IMR-90 (cell line): Measurements from ENCODE around the gene KCNQ5. TPM values are rescaled to one million over a fixed set of nuclear protein-coding genes. Genes with fewer than 3 reads are reported as not detected.

ENCODE experiments used
- ATAC-seq: fragments of 200-7000 bp; cut with Tn5 transposase; 2 replicates; pipeline ENCODE4 v1.9.1; 2020; ENCODE audit warnings: low read depth, mild to moderate bottlenecking, moderate library complexity
- BruUV-seq: library from RNA; stranded (reverse); fragments of 400-500 nt; replicated peaks from 2 replicates; lab custom pipeline; 2021; lab: Mats Ljungman, UMichigan
- CTCF ChIA-PET: fragments of 300-600 bp; formaldehyde crosslinking; extraction: SDS; loops from one replicate; lab custom pipeline; 2021; ENCODE audit warnings: antibody characterized with exemption; lab: Yijun Ruan, JAX
- POLR2A ChIA-PET: fragments of 300-600 bp; sonication (Branson Sonifier 250); formaldehyde crosslinking; loops from one replicate; lab custom pipeline; 2022; ENCODE audit warnings: antibody characterized with exemption; ENCODE audit not compliant: unreplicated experiment; lab: Charles Lee
- DNase-seq: peaks from one replicate; pipeline ENCODE4 v3.0.0; 2013
- H2AFZ ChIP-seq: replicated peaks from 2 replicates; pipeline ENCODE3; 2013; ENCODE audit warnings: low read length, mild to moderate bottlenecking; ENCODE audit not compliant: poor library complexity
- H2AK5ac ChIP-seq: 2 replicates; pipeline ENCODE4 v1.6.1; 2013; ENCODE audit warnings: low read depth, low read length, inconsistent platforms
- H2AK9ac ChIP-seq: replicated peaks from 2 replicates; pipeline ENCODE3; 2013; ENCODE audit warnings: mild to moderate bottlenecking, low read depth, low read length, moderate library complexity; ENCODE audit not compliant: poor library complexity
- H2BK120ac ChIP-seq: 2 replicates; pipeline ENCODE4 v1.6.1; 2013; ENCODE audit warnings: low read depth, low read length, inconsistent platforms
- H2BK15ac ChIP-seq: 3 replicates; pipeline ENCODE4 v1.6.1; 2013; ENCODE audit warnings: low read depth, low read length, inconsistent platforms
- H2BK20ac ChIP-seq: 2 replicates; pipeline ENCODE4 v1.6.1; 2013; ENCODE audit warnings: low read depth, mild to moderate bottlenecking, inconsistent platforms, low read length, moderate library complexity
- H2BK5ac ChIP-seq: 2 replicates; pipeline ENCODE4 v1.6.1; 2013; ENCODE audit warnings: mild to moderate bottlenecking, low read depth, low read length, inconsistent platforms; ENCODE audit not compliant: poor library complexity, severe bottlenecking
- H3K14ac ChIP-seq: replicated peaks from 2 replicates; pipeline ENCODE4 v1.6.1; 2013; ENCODE audit warnings: low read depth, low read length, inconsistent platforms
- H3K18ac ChIP-seq: 2 replicates; pipeline ENCODE4 v1.6.1; 2013; ENCODE audit warnings: low read depth, low read length, control low read depth
- H3K23ac ChIP-seq: 2 replicates; pipeline ENCODE4 v1.6.1; 2013; ENCODE audit warnings: low read depth, low read length, inconsistent platforms
- H3K27ac ChIP-seq: 2 replicates; pipeline ENCODE4 v1.5.1; 2013; ENCODE audit warnings: mild to moderate bottlenecking, control low read depth, low read length; ENCODE audit not compliant: insufficient read depth
- H3K27me3 ChIP-seq: 2 replicates; pipeline ENCODE4 v1.6.1; 2013; ENCODE audit warnings: low read length; ENCODE audit not compliant: control insufficient read depth, insufficient read depth
- H3K36me3 ChIP-seq: 2 replicates; pipeline ENCODE4 v1.6.1; 2013; ENCODE audit warnings: low read length, mixed read lengths; ENCODE audit not compliant: control insufficient read depth, insufficient read depth
- H3K4ac ChIP-seq: 2 replicates; pipeline ENCODE4 v1.6.1; 2013; ENCODE audit warnings: low read depth, low read length, inconsistent platforms
- H3K4me1 ChIP-seq: 2 replicates; pipeline ENCODE4 v1.6.1; 2013; ENCODE audit warnings: low read length, mixed read lengths; ENCODE audit not compliant: control insufficient read depth, insufficient read depth
- H3K4me2 ChIP-seq: 2 replicates; pipeline ENCODE4 v1.6.1; 2013; ENCODE audit warnings: low read depth, mild to moderate bottlenecking, control low read depth, low read length, moderate library complexity
- H3K4me3 ChIP-seq: 2 replicates; pipeline ENCODE4 v1.5.1; 2013; ENCODE audit warnings: low read depth, mild to moderate bottlenecking, control low read depth, low read length, moderate library complexity; ENCODE audit not compliant: insufficient read depth
- H3K56ac ChIP-seq: 2 replicates; pipeline ENCODE4 v1.6.1; 2013; ENCODE audit warnings: low read length, inconsistent platforms; ENCODE audit not compliant: insufficient read depth; ENCODE audit errors: extremely low read depth
- H3K79me1 ChIP-seq, 2 experiments: 2 replicates each; pipeline ENCODE4 v1.6.1; 2013; ENCODE audit warnings: low read length in 2 of 2, inconsistent platforms in 1 of 2, low read depth in 1 of 2
- H3K9ac ChIP-seq: 2 replicates; pipeline ENCODE4 v1.6.1; 2013; ENCODE audit warnings: low read depth, low read length, control low read depth
- H3K9me1 ChIP-seq: 2 replicates; pipeline ENCODE4 v1.6.1; 2013; ENCODE audit warnings: low read length, inconsistent platforms; ENCODE audit not compliant: insufficient read depth
- H3K9me3 ChIP-seq: 2 replicates; pipeline ENCODE4 v1.6.1; 2013; ENCODE audit warnings: low read length; ENCODE audit not compliant: control insufficient read depth, insufficient read depth
- H4K20me1 ChIP-seq: 2 replicates; pipeline ENCODE4 v1.6.1; 2013; ENCODE audit warnings: low read length, inconsistent platforms; ENCODE audit not compliant: insufficient read depth
- H4K5ac ChIP-seq: 2 replicates; pipeline ENCODE4 v1.6.1; 2013; ENCODE audit warnings: mild to moderate bottlenecking, low read depth, low read length, control low read depth
- H4K8ac ChIP-seq, 2 experiments: 2 replicates each; pipeline ENCODE4 v1.6.1; 2013; ENCODE audit warnings: low read depth in 2 of 2, low read length in 2 of 2, control low read depth in 1 of 2, inconsistent platforms in 1 of 2
- H4K91ac ChIP-seq: 2 replicates; pipeline ENCODE4 v1.6.1; 2013; ENCODE audit warnings: low read depth, low read length, inconsistent platforms; ENCODE audit not compliant: insufficient read depth
- BHLHE40 ChIP-seq: fragments of 150-350 bp; IDR thresholded peaks from 2 replicates; pipeline ENCODE4 v1.6.1; 2016; ENCODE audit warnings: mild to moderate bottlenecking, low read depth, low read length
- CEBPB ChIP-seq: IDR thresholded peaks from 2 replicates; pipeline ENCODE4 v1.6.1; 2012; ENCODE audit warnings: low read depth, low read length, improper control_type of control experiment
- CHD1 ChIP-seq: IDR thresholded peaks from 2 replicates; pipeline ENCODE4 v1.6.1; 2012; ENCODE audit warnings: low read depth, low read length, improper control_type of control experiment
- FOS ChIP-seq: fragments of 150-350 bp; IDR thresholded peaks from 2 replicates; pipeline ENCODE4 v1.6.1; 2016; ENCODE audit warnings: low read depth, low read length
- MAFK ChIP-seq: IDR thresholded peaks from 2 replicates; pipeline ENCODE4 v1.6.1; 2012; ENCODE audit warnings: low read depth, low read length, improper control_type of control experiment
- MAZ ChIP-seq: IDR thresholded peaks from 2 replicates; pipeline ENCODE4 v1.6.1; 2012; ENCODE audit warnings: low read depth, mild to moderate bottlenecking, low read length, improper control_type of control experiment, moderate library complexity, borderline replicate concordance
- MXI1 ChIP-seq: IDR thresholded peaks from 2 replicates; pipeline ENCODE4 v1.6.1; 2012; ENCODE audit warnings: low read depth, mild to moderate bottlenecking, low read length, moderate library complexity, borderline replicate concordance
- POLR2A ChIP-seq: IDR thresholded peaks from 2 replicates; pipeline ENCODE4 v1.6.1; 2012; ENCODE audit warnings: mild to moderate bottlenecking, low read depth, low read length
- RAD21 ChIP-seq: IDR thresholded peaks from 2 replicates; pipeline ENCODE4 v1.6.1; 2012; ENCODE audit warnings: low read length, improper control_type of control experiment
- RCOR1 ChIP-seq: IDR thresholded peaks from 2 replicates; pipeline ENCODE4 v1.6.1; 2012; ENCODE audit warnings: mild to moderate bottlenecking, low read length, improper control_type of control experiment; ENCODE audit not compliant: insufficient replicate concordance
- SMC3 ChIP-seq: fragments of 150-350 bp; IDR thresholded peaks from 2 replicates; pipeline ENCODE4 v1.6.1; 2016; ENCODE audit warnings: low read depth, mild to moderate bottlenecking, antibody characterized with exemption, low read length, moderate library complexity
- USF2 ChIP-seq: fragments of 150-350 bp; IDR thresholded peaks from 2 replicates; pipeline ENCODE4 v1.6.1; 2017; ENCODE audit warnings: mild to moderate bottlenecking, antibody characterized with exemption, low read length, low read depth
- WGBS, 2 experiments: methylation state at CpG; one replicate each; pipeline versions ENCODE4 v1.1.5 to v1.1.7; 2013; ENCODE audit warnings: missing lambda C conversion rate in 2 of 2; ENCODE audit not compliant: insufficient read length in 1 of 2; ENCODE audit errors: extremely low coverage in 2 of 2; 5-methylcytosine and 5-hydroxymethylcytosine counted together
- dilution Hi-C: fragments of 300-500 bp; cut with HindIII; formaldehyde crosslinking; loops from one replicate; pipeline ENCODE4 v1.14.3; 2018; ENCODE audit warnings: low sequenced_read_pairs; ENCODE audit not compliant: unreplicated experiment
- in situ Hi-C: fragments of 300-500 bp; cut with MboI; formaldehyde crosslinking; loops from 3 replicates; pipeline ENCODE4 v1.14.3; 2019; ENCODE audit warnings: low sequenced_read_pairs, inconsistent platforms, mixed read lengths
- intact Hi-C: fragments of 100-400 bp; cut with micrococcal nuclease; formaldehyde crosslinking; loops from 2 replicates; pipeline ENCODE4 v1.10.0; 2022
- polyA plus RNA-seq, 3 experiments: library from polyadenylated mRNA; depleted of rRNA; stranded (reverse); fragments of >200 nt; gene quantifications; 2 replicates each; pipeline ENCODE4 v1.2.3, GENCODE V29; 2012; ENCODE audit warnings: low replicate concordance in 1 of 3
- total RNA-seq: library from RNA; depleted of rRNA; stranded (reverse); fragments of >200 nt; gene quantifications from 2 replicates; pipeline ENCODE4 v1.2.3, GENCODE V29; 2012
- TF ChIP-seq, protein P1 (sequence below): fragments of 150-350 bp; IDR thresholded peaks from 2 replicates; pipeline ENCODE4 v1.6.1; 2016; ENCODE audit warnings: low read depth, mild to moderate bottlenecking, low read length, moderate library complexity, borderline replicate concordance

The KCNQ5 gene
- total and polyA plus RNA-seq, 2 of the 4 experiments (the other 2 are of a cell fraction), result 0.75 to 1.3 TPM

GRCh38 chr6:73079978-73080377 lies 458.1 kb downstream of the KCNQ5 start:
- Histone ChIP-seq H3K23ac (no peak overlapping the region), H3K4ac (peak overlapping the region; percentile 42), H3K36me3 (no peaks in the 10 kb centered on the region), H2BK15ac (no peak overlapping the region), H3K9me1 (no peaks in the 10 kb centered on the region), H3K27ac (no peak overlapping the region), H2AK5ac (no peak overlapping the region), H3K18ac (no peak overlapping the region), H4K20me1 (no peaks in the 10 kb centered on the region), H3K4me1 (peaks cover 3% of the 10 kb centered on the region; the same call in 1 of the 2 replicates), H2BK5ac (peak overlapping the region; percentile 66), H3K56ac (0 out of 2 replicates have a peak overlapping the region, but pooled peaks have one; percentile 57), H3K4me3 (no peak overlapping the region), H3K4me2 (peak overlapping the region; percentile 66; the same call in 1 of the 2 replicates), H3K79me1 (no peaks in the 10 kb centered on the region), H2AK9ac (no peak overlapping the region), H2AFZ (no peak overlapping the region), H3K9me3 (no peaks in the 10 kb centered on the region), H2BK20ac (peak overlapping the region; percentile 27; the same call in 1 of the 2 replicates), H4K8ac (peak overlapping the region in 1 of 2 experiments; percentile 44; a peak in 1 of 4 replicates), H3K14ac (no peak overlapping the region), H4K5ac (no peak overlapping the region), H2BK120ac (peak overlapping the region; percentile 16; the same call in 1 of the 2 replicates), H3K9ac (no peak overlapping the region), H4K91ac (no peak overlapping the region; the same call in 1 of the 2 replicates), H3K27me3 (no peaks in the 10 kb centered on the region)
- in situ Hi-C loops, result no loop called here
- dilution Hi-C loops, result no loop called here
- intact Hi-C loops, result no loop called here
- BruUV-seq, result no TSS peak
- ATAC-seq (peak; percentile 33), DNase-seq (peak; percentile 43)
- TF ChIP-seq BHLHE40 (no peak), CEBPB (no peak), MAFK (no peak), RCOR1 (no peak), RAD21 (no peak), POLR2A (no peak), FOS (no peak), MAZ (no peak), SMC3 (no peak), CHD1 (no peak), USF2 (no peak), MXI1 (no peak)
- TF ChIP-seq, protein P1, sequence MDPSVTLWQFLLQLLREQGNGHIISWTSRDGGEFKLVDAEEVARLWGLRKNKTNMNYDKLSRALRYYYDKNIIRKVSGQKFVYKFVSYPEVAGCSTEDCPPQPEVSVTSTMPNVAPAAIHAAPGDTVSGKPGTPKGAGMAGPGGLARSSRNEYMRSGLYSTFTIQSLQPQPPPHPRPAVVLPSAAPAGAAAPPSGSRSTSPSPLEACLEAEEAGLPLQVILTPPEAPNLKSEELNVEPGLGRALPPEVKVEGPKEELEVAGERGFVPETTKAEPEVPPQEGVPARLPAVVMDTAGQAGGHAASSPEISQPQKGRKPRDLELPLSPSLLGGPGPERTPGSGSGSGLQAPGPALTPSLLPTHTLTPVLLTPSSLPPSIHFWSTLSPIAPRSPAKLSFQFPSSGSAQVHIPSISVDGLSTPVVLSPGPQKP, result no peak
- POLR2A ChIA-PET, result no interaction called here
- CTCF ChIA-PET, result interaction anchor here (1.2 kb wide), 1 partner anchor 464 kb away, joined by 4 read pairs; no protein-coding TSS in a partner anchor
- no CpG with 5 or more reads among the region's 3 CpGs for WGBS, 2 experiments
